HEK293T (cell line): ENCODE results near the gene HADHB.

Source experiments
- ELF4 ChIP-seq: fragments of 450-650 bp; IDR thresholded peaks from 2 replicates; pipeline ENCODE4 v1.6.1; 2017; ENCODE audit warnings: antibody characterized with exemption
- NFRKB ChIP-seq: fragments of 450-650 bp; IDR thresholded peaks from 2 replicates; pipeline ENCODE4 v1.6.1; 2016; ENCODE audit warnings: mild to moderate bottlenecking, moderate library complexity
- PKNOX1 ChIP-seq: fragments of 450-650 bp; IDR thresholded peaks from 2 replicates; pipeline ENCODE4 v1.6.1; 2016
- SP1 ChIP-seq: fragments of 450-650 bp; IDR thresholded peaks from 2 replicates; pipeline ENCODE4 v1.6.1; 2017
- TARDBP ChIP-seq: fragments of 450-650 bp; IDR thresholded peaks from 2 replicates; pipeline ENCODE4 v1.6.1; 2016
- ZNF384 ChIP-seq: fragments of 450-650 bp; IDR thresholded peaks from 2 replicates; pipeline ENCODE4 v1.6.1; 2016

GRCh38 chr2:26245810-26246209 is 1.1 kb downstream of the HADHB start:
- no peak for TF ChIP-seq NFRKB
- TF ChIP-seq ZNF384 = no peak
- TF ChIP-seq ELF4 = no peak
- no peak for TF ChIP-seq TARDBP
- peak; percentile 65 for TF ChIP-seq PKNOX1
- no peak for TF ChIP-seq SP1
